ENCODE data around the gene IFT22.

GRCh38 chr7:101273206-101273605 lies 48.4 kb downstream of the IFT22 start:
- TF ChIP-seq CTCF (IDR thresholded peaks at IDR 0.05; ENCODE audit: low read depth, low read length) (no peak), EZH2phosphoT487 (IDR thresholded peaks at IDR 0.05; ENCODE audit: low read depth) (no peak)

Data from OCI-LY3 (cell line).